K562 (cell line): ENCODE measurements around the gene FTH1. TPM values are rescaled to one million over a fixed set of nuclear protein-coding genes. Genes with fewer than 3 reads are reported as not detected.

ENCODE experiments used
- BCL6 ChIP-seq: fragments of 250-450 bp; sonication (Bioruptor Pico); IDR thresholded peaks from 2 replicates; pipeline ENCODE4 v1.4.0; 2020
- C11orf30 ChIP-seq: fragments of 450-650 bp; IDR thresholded peaks from 2 replicates; pipeline ENCODE4 v1.6.1; 2016; ENCODE audit warnings: low read depth, mild to moderate bottlenecking
- CC2D1A ChIP-seq: fragments of 450-650 bp; IDR thresholded peaks from 2 replicates; pipeline ENCODE4 v1.6.1; 2017; ENCODE audit warnings: mild to moderate bottlenecking
- CCNT2 ChIP-seq: IDR thresholded peaks from 2 replicates; pipeline ENCODE4 v1.6.1; 2011; ENCODE audit warnings: borderline replicate concordance, low read depth, mild to moderate bottlenecking, moderate library complexity, mixed read lengths, low read length; ENCODE audit not compliant: insufficient read length; ENCODE audit errors: extremely low read depth
- EZH2 ChIP-seq: IDR thresholded peaks from 2 replicates; pipeline ENCODE4 v1.6.1; 2012; ENCODE audit warnings: low read depth, mild to moderate bottlenecking, inconsistent platforms, low read length, borderline replicate concordance
- HDAC3 ChIP-seq: fragments of 450-650 bp; IDR thresholded peaks from 2 replicates; pipeline ENCODE4 v1.6.1; 2018; ENCODE audit warnings: borderline replicate concordance, mild to moderate bottlenecking, moderate library complexity; ENCODE audit not compliant: partially characterized antibody
- HSF4 ChIP-seq: fragments of 250-450 bp; sonication (Bioruptor Pico); IDR thresholded peaks from 2 replicates; pipeline ENCODE4 v2.1.2; 2022; ENCODE audit warnings: mild to moderate bottlenecking, moderate library complexity, borderline replicate concordance
- MAFK ChIP-seq: IDR thresholded peaks from 2 replicates; pipeline ENCODE4 v1.6.1; 2011; ENCODE audit warnings: low read length, improper control_type of control experiment
- MTA3 ChIP-seq: fragments of 450-650 bp; formaldehyde crosslinking; IDR thresholded peaks from 2 replicates; pipeline ENCODE4 v1.6.1; 2017; ENCODE audit warnings: mild to moderate bottlenecking, borderline replicate concordance
- NR4A1 ChIP-seq, 2 experiments: fragments of 250-450 bp in 1 of 2; fragments of 450-650 bp in 1 of 2; sonication (Bioruptor Pico) in 1 of 2; IDR thresholded peaks; 2 replicates each; pipeline versions ENCODE4 v1.4.0 to v1.6.1; 2016 to 2020; ENCODE audit warnings: mild to moderate bottlenecking in 2 of 2, missing compliant biosample characterization in 1 of 2, missing genetic modification characterization in 1 of 2, moderate library complexity in 1 of 2
- NUFIP1 ChIP-seq: fragments of 450-650 bp; IDR thresholded peaks from 2 replicates; pipeline ENCODE4 v1.6.1; 2018; ENCODE audit not compliant: partially characterized antibody
- PCBP2 ChIP-seq: fragments of 200-400 bp; formaldehyde crosslinking; IDR thresholded peaks from 2 replicates; pipeline ENCODE4 v1.6.1; 2018; ENCODE audit warnings: low read length, low read depth, mild to moderate bottlenecking, moderate library complexity; ENCODE audit not compliant: poor library complexity, severe bottlenecking
- RAD21 ChIP-seq, 2 experiments: fragments of 250-450 bp in 1 of 2; fragments of 450-650 bp in 1 of 2; sonication (Bioruptor Pico) in 1 of 2; formaldehyde crosslinking in 1 of 2; IDR thresholded peaks in 1 of 2; conservative IDR thresholded peaks in 1 of 2; 2 replicates each; pipeline versions ENCODE4 v1.4.0 to v1.8.0; 2020 to 2022; ENCODE audit warnings: mild to moderate bottlenecking in 2 of 2, moderate library complexity in 1 of 2
- RNF2 ChIP-seq: sonication (generic); IDR thresholded peaks from 2 replicates; pipeline ENCODE4 v1.6.1; 2016
- SRSF1 ChIP-seq: fragments of 200-400 bp; formaldehyde crosslinking; IDR thresholded peaks from 2 replicates; pipeline ENCODE4 v1.6.1; 2017; ENCODE audit warnings: mild to moderate bottlenecking, low read depth, low read length, moderate library complexity
- TAF7 ChIP-seq: fragments of 450-650 bp; IDR thresholded peaks from 2 replicates; pipeline ENCODE4 v1.6.1; 2016; ENCODE audit warnings: missing genetic modification characterization, missing compliant biosample characterization
- ZFP30 ChIP-seq: fragments of 250-450 bp; sonication (Bioruptor Pico); IDR thresholded peaks from 2 replicates; pipeline ENCODE4 v1.8.0; 2022; ENCODE audit warnings: moderate library complexity, mild to moderate bottlenecking, inconsistent platforms, borderline replicate concordance
- ZNF197 ChIP-seq: fragments of 200-800 bp; sonication (Bioruptor generic); IDR thresholded peaks from 2 replicates; pipeline ENCODE4 v1.6.1; 2016; ENCODE audit warnings: low read depth, missing genetic modification characterization, missing compliant biosample characterization
- ZNF217 ChIP-seq: sonication (generic); formaldehyde crosslinking; IDR thresholded peaks from 2 replicates; pipeline ENCODE4 v1.8.0; 2022; ENCODE audit warnings: mild to moderate bottlenecking, missing genetic modification reagents
- ZNF316 ChIP-seq: fragments of 450-650 bp; IDR thresholded peaks from 2 replicates; pipeline ENCODE4 v1.6.1; 2016
- ZNF699 ChIP-seq: fragments of 250-450 bp; sonication (Bioruptor Pico); IDR thresholded peaks from 2 replicates; pipeline ENCODE4 v1.8.0; 2021; ENCODE audit warnings: mild to moderate bottlenecking, moderate library complexity; ENCODE audit not compliant: insufficient replicate concordance
- polyA plus RNA-seq, 8 experiments: library from polyadenylated mRNA; depleted of rRNA in 4 of 8; stranded (reverse) in 5 of 8; unstranded in 3 of 8; fragments of >200 nt; fragmentation: Nextera tagmentation in 2 of 8; fragmentation: Illumina TruSeq in 1 of 8; extraction: Ambion mirVana in 2 of 8; extraction: Trizol in 1 of 8; gene quantifications; 2 replicates each; pipeline versions ENCODE4 v1.2.1 to v1.2.3, GENCODE V29; 2011 to 2014; ENCODE audit warnings: inconsistent platforms in 1 of 8, missing spikeins in 1 of 8
- total RNA-seq, 7 experiments: library from RNA; depleted of rRNA in 6 of 7; stranded (reverse); fragments of >200 nt in 6 of 7; fragmentation: Illumina TruSeq in 2 of 7; extraction: Trizol in 2 of 7; gene quantifications; 2 replicates each; pipeline versions ENCODE4 v1.2.1 to v1.2.3, GENCODE V29; 2011 to 2021; ENCODE audit warnings: low replicate concordance in 1 of 7
- TF ChIP-seq, protein P1 (sequence below): fragments of 250-450 bp; sonication (Bioruptor Pico); IDR thresholded peaks from 2 replicates; pipeline ENCODE4 v1.5.1; 2021; ENCODE audit warnings: mild to moderate bottlenecking
- TF ChIP-seq, protein P2 (sequence below): IDR thresholded peaks from 2 replicates; pipeline ENCODE4 v1.6.1; 2011; ENCODE audit not compliant: insufficient read length; ENCODE audit errors: extremely low read depth
- TF ChIP-seq, protein P3 (sequence below): fragments of 450-650 bp; IDR thresholded peaks from 2 replicates; pipeline ENCODE4 v1.6.1; 2016; ENCODE audit warnings: borderline replicate concordance

FTH1 gene
- total and polyA plus RNA-seq, 9 of the 15 experiments (the other 6 are each of a cell fraction or from before 2014, with no cell fraction given), result 370 to 3,146 (median 802) TPM

DNA sequence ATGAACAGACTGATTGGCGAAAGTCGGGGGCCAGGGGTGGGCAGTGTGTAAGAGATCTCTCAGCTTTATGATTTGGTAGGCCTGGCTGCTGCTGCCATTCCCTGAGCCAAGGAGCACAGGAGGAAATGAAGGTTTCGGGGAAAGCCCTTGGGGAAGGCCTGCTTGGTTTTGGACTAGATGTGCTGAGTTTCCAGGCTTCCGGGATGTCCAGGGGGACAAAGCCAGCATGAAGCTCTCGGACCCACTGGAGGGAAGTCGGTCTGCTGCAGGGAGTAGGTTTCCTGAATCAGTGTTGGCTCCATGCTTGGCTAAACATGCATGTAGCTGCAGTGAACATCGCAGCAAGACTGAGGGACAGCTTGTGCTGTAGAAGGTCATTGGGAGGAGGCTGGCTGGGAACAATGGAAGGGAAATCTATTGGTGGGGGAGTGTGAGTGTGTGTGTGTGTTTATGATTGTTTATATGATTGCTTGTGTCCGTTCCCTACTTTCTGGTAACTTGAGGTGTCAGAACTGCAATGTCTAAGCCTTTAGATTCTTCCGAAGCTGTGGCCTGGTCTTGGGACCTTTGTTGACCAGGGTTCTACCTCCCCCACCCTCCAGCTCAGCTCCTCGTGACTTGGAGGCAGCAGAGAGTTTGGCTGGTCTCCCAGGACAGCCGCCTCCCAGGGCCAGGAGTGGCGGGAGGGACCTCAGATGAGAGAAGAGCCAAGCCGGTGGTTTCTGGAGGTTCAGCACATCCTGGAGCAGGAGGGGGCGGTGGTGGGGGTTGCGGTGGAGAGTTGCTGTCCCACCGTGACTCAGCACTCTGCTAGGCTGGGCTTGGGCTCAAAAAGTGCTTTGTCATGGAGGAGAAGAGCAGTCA is 4.0 kb upstream of the FTH1 start (continued):
- TF ChIP-seq BCL6, result no peak
- no peak for TF ChIP-seq ZNF699
- TF ChIP-seq RAD21 (CRISPR knock-in tag; conservative IDR thresholded peaks at IDR 0.05 in 1 of 2, IDR thresholded peaks at IDR 0.05 in 1 of 2), result peak; percentile 40 to 48
- TF ChIP-seq ZNF197, result no peak
- no peak; the same call in 1 of the 2 replicates for TF ChIP-seq CC2D1A
- TF ChIP-seq C11orf30, result peak; percentile 100
- peak; percentile 97 for TF ChIP-seq RNF2
- peak; percentile 100 for TF ChIP-seq ZNF316
- TF ChIP-seq ZFP30 (CRISPR knock-in tag), result no peak
- TF ChIP-seq CCNT2, result peak; percentile 91
- 0 out of 2 replicates have a peak, but pooled peaks have one; percentile 68 for TF ChIP-seq SRSF1
- no peak for TF ChIP-seq NR4A1 (CRISPR knock-in tag; IDR thresholded peaks at IDR 0.05)
- TF ChIP-seq NR4A1 (tag; IDR thresholded peaks at IDR 0.05), result peak; percentile 72; the same call in 1 of the 2 replicates
- TF ChIP-seq MTA3, result peak; percentile 67; the same call in 1 of the 2 replicates
- no peak for TF ChIP-seq EZH2
- peak; percentile 97 for TF ChIP-seq MAFK
- TF ChIP-seq, protein P1, sequence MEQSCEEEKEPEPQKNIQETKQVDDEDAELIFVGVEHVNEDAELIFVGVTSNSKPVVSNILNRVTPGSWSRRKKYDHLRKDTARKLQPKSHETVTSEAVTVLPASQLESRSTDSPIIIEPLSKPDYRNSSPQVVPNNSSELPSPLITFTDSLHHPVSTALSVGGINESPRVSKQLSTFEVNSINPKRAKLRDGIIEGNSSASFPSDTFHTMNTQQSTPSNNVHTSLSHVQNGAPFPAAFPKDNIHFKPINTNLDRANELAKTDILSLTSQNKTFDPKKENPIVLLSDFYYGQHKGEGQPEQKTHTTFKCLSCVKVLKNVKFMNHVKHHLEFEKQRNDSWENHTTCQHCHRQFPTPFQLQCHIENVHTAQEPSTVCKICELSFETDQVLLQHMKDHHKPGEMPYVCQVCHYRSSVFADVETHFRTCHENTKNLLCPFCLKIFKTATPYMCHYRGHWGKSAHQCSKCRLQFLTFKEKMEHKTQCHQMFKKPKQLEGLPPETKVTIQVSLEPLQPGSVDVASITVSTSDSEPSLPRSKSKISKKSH (CRISPR knock-in tag), result no peak
- no peak for TF ChIP-seq HSF4 (CRISPR knock-in tag)
- no peak for TF ChIP-seq TAF7 (tag)
- no peak for TF ChIP-seq ZNF217 (CRISPR knock-in tag)
- TF ChIP-seq PCBP2, result no peak
- TF ChIP-seq HDAC3, result peak; percentile 81
- no peak for TF ChIP-seq NUFIP1
- TF ChIP-seq, protein P2, sequence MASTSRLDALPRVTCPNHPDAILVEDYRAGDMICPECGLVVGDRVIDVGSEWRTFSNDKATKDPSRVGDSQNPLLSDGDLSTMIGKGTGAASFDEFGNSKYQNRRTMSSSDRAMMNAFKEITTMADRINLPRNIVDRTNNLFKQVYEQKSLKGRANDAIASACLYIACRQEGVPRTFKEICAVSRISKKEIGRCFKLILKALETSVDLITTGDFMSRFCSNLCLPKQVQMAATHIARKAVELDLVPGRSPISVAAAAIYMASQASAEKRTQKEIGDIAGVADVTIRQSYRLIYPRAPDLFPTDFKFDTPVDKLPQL, result no peak
- TF ChIP-seq, protein P3, sequence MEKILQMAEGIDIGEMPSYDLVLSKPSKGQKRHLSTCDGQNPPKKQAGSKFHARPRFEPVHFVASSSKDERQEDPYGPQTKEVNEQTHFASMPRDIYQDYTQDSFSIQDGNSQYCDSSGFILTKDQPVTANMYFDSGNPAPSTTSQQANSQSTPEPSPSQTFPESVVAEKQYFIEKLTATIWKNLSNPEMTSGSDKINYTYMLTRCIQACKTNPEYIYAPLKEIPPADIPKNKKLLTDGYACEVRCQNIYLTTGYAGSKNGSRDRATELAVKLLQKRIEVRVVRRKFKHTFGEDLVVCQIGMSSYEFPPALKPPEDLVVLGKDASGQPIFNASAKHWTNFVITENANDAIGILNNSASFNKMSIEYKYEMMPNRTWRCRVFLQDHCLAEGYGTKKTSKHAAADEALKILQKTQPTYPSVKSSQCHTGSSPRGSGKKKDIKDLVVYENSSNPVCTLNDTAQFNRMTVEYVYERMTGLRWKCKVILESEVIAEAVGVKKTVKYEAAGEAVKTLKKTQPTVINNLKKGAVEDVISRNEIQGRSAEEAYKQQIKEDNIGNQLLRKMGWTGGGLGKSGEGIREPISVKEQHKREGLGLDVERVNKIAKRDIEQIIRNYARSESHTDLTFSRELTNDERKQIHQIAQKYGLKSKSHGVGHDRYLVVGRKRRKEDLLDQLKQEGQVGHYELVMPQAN, result peak; percentile 78
